Measurements from ENCODE around the gene MAP4K4. TPM values are rescaled to one million over a fixed set of nuclear protein-coding genes. Genes with fewer than 3 reads are reported as not detected.

The MAP4K4 gene
- total RNA-seq, 1 donor from 2014 or later, result 91.9 TPM

DNA sequence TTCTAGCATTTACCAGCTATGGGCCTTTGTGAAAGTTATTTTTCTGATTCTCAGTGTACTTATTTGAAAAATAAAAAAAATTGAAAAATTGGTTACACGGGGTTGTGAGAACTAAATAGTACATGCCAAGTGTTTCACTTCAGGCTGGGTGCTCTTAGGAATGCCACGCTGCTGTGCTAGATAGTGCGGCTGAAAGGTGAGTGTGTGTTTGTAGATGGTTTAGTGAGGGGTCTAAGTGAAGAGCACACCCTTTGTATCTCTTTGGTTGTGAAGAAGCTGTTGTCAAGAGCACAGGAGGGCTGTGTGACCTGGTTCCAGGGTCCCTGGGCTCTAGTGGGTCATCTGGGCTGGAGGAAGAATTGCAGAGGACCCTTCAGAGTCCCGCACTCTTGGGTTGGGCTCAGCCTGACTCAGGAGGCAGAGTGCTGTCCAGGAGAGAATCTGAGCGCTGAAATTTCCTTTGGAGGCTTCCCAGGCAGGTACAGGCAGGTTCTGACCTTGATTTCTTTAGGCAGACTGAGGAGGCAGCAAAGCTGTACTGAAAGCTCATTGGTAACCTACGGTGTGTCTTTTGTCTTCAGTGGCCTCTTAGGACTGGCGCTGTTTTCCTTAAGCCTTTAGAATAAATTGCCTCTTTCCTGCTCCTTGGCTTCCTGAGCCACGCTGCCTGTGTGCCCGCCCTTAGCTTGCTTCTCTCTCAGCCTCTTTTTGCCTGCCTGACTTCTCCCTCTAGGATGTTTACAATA lies 44.4 kb downstream of the MAP4K4 start:
- no peak overlapping the region for H2AFZ ChIP-seq (replicated peaks)
- no peaks in the 10 kb centered on the region for H3K27me3 ChIP-seq
- peaks cover 6% of the 10 kb centered on the region for H3K36me3 Mint-ChIP-seq
- H3K27ac Mint-ChIP-seq, result peak overlapping the region; percentile 85
- TF ChIP-seq, protein P1, sequence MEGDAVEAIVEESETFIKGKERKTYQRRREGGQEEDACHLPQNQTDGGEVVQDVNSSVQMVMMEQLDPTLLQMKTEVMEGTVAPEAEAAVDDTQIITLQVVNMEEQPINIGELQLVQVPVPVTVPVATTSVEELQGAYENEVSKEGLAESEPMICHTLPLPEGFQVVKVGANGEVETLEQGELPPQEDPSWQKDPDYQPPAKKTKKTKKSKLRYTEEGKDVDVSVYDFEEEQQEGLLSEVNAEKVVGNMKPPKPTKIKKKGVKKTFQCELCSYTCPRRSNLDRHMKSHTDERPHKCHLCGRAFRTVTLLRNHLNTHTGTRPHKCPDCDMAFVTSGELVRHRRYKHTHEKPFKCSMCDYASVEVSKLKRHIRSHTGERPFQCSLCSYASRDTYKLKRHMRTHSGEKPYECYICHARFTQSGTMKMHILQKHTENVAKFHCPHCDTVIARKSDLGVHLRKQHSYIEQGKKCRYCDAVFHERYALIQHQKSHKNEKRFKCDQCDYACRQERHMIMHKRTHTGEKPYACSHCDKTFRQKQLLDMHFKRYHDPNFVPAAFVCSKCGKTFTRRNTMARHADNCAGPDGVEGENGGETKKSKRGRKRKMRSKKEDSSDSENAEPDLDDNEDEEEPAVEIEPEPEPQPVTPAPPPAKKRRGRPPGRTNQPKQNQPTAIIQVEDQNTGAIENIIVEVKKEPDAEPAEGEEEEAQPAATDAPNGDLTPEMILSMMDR (IDR thresholded peaks at IDR 0.05), result peak; percentile 9
- no peak for TF ChIP-seq EZH2phosphoT487 (IDR thresholded peaks at IDR 0.05)
- TF ChIP-seq EZH2 (IDR thresholded peaks at IDR 0.05), result no peak
- H3K9me3 Mint-ChIP-seq, result peaks cover 5% of the 10 kb centered on the region
- peaks cover 43% of the 10 kb centered on the region for H3K4me1 Mint-ChIP-seq
- peaks cover 37% of the 10 kb centered on the region for H3K4me1 ChIP-seq
- H3K4me2 ChIP-seq, result peak overlapping the region; percentile 57
- no peak overlapping the region for H3K9ac ChIP-seq
- peaks cover 97% of the 10 kb centered on the region for H3K79me2 ChIP-seq (ENCODE audit: low read depth)
- peak overlapping the region; percentile 22 for H3K4me3 Mint-ChIP-seq
- DNase-seq (ENCODE audit: low spot score), result peak; percentile 82
- H3K27me3 Mint-ChIP-seq (ENCODE audit: insufficient read depth, low read depth), result no peaks in the 10 kb centered on the region
- peak overlapping the region; percentile 47 for H3K27ac ChIP-seq
- peaks cover 95% of the 10 kb centered on the region for H4K20me1 ChIP-seq (ENCODE audit: low read depth)
- no peaks in the 10 kb centered on the region for H3K36me3 ChIP-seq
- H3K4me3 ChIP-seq, result no peak overlapping the region
- no peaks in the 10 kb centered on the region for H3K9me3 ChIP-seq (ENCODE audit: low read depth)
- peaks cover 24% of the 10 kb centered on the region for H3F3A ChIP-seq (ENCODE audit: low read depth)

DNA sequence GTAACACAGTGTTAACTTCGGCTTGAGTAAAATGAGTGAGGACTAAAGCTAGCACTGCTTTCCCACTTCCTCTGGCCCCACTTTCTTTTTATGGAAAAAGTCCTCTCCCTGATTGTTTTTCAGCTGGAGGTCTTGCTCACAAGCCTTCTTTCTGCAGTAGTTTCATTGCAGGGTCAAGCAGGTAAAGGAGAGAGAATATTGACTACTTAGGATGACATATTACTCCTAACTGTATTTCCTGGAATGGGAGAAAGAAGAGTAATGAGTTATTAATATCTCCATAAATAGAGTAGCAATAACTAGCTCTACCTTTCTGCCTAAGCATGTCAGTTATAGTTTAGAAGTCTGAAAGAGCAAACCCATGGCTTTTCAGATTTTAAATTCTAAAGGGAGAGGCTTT lies 45.0 kb downstream of the MAP4K4 start:
- Histone ChIP-seq H3K79me2 (ENCODE audit: low read depth) (peaks cover 97% of the 10 kb centered on the region), H3K27ac (peak overlapping the region; percentile 47), H2AFZ (replicated peaks) (no peak overlapping the region), H3K36me3 (no peaks in the 10 kb centered on the region), H3K4me3 (no peak overlapping the region), H3K4me2 (peak overlapping the region; percentile 57), H3K9me3 (ENCODE audit: low read depth) (no peaks in the 10 kb centered on the region), H3F3A (ENCODE audit: low read depth) (peaks cover 24% of the 10 kb centered on the region), H3K27me3 (no peaks in the 10 kb centered on the region), H3K9ac (no peak overlapping the region), H4K20me1 (ENCODE audit: low read depth) (peaks cover 95% of the 10 kb centered on the region), H3K4me1 (peaks cover 37% of the 10 kb centered on the region)
- Mint-ChIP-seq H3K4me3 (no peak overlapping the region), H3K27ac (peak overlapping the region; percentile 58), H3K36me3 (peaks cover 8% of the 10 kb centered on the region), H3K27me3 (ENCODE audit: insufficient read depth, low read depth) (no peaks in the 10 kb centered on the region), H3K4me1 (peaks cover 39% of the 10 kb centered on the region), H3K9me3 (peaks cover 6% of the 10 kb centered on the region)
- DNase-seq (ENCODE audit: low spot score), result no peak
- TF ChIP-seq EZH2 (IDR thresholded peaks at IDR 0.05), result no peak
- TF ChIP-seq, protein P1 (IDR thresholded peaks at IDR 0.05), result no peak
- TF ChIP-seq EZH2phosphoT487 (IDR thresholded peaks at IDR 0.05), result no peak

- Histone ChIP-seq H3K9me3 (ENCODE audit: low read depth) (no peaks in the 10 kb centered on the region), H2AFZ (replicated peaks) (no peak overlapping the region), H4K20me1 (ENCODE audit: low read depth) (peaks cover 92% of the 10 kb centered on the region), H3K4me1 (peaks cover 37% of the 10 kb centered on the region), H3K79me2 (ENCODE audit: low read depth) (peaks cover 97% of the 10 kb centered on the region), H3K36me3 (no peaks in the 10 kb centered on the region), H3K9ac (no peak overlapping the region), H3K27me3 (no peaks in the 10 kb centered on the region), H3K27ac (no peak overlapping the region), H3K4me2 (no peak overlapping the region), H3K4me3 (no peak overlapping the region), H3F3A (ENCODE audit: low read depth) (peaks cover 24% of the 10 kb centered on the region)
- H3K27me3 Mint-ChIP-seq (ENCODE audit: insufficient read depth, low read depth), result no peaks in the 10 kb centered on the region
- peak overlapping the region; percentile 65 for H3K27ac Mint-ChIP-seq
- no peak overlapping the region for H3K4me3 Mint-ChIP-seq
- H3K36me3 Mint-ChIP-seq, result peaks cover 10% of the 10 kb centered on the region
- H3K4me1 Mint-ChIP-seq, result peaks cover 36% of the 10 kb centered on the region
- DNase-seq (ENCODE audit: low spot score), result no peak
- TF ChIP-seq, protein P1 (IDR thresholded peaks at IDR 0.05), result no peak
- TF ChIP-seq EZH2phosphoT487 (IDR thresholded peaks at IDR 0.05), result no peak
- TF ChIP-seq EZH2 (IDR thresholded peaks at IDR 0.05), result no peak
- H3K9me3 Mint-ChIP-seq, result peaks cover 9% of the 10 kb centered on the region
Measured at GRCh38 chr2:101743288-101743687, 45.8 kb downstream of the MAP4K4 start.

All from neural progenitor cell (in vitro differentiated cells).